HCT116 (cell line): Measurements from ENCODE around the gene ZEB1. TPM values are rescaled to one million over a fixed set of nuclear protein-coding genes. Genes with fewer than 3 reads are reported as not detected.

Experiments used
- ATAC-seq: fragments of 200-7000 bp; cut with Tn5 transposase; 2 replicates; pipeline ENCODE4 v1.9.1; 2020; ENCODE audit warnings: mild to moderate bottlenecking, moderate library complexity
- BruUV-seq: library from RNA; stranded (reverse); fragments of 400-500 nt; replicated peaks from 2 replicates; lab custom pipeline; 2021; lab: Mats Ljungman, UMichigan
- CTCF ChIA-PET: fragments of 300-600 bp; sonication (Branson Sonifier 250); formaldehyde crosslinking; loops from one replicate; lab custom pipeline; 2021; ENCODE audit warnings: antibody characterized with exemption; lab: Charles Lee
- POLR2A ChIA-PET: fragments of 300-600, 350-600 bp; sonication (Branson Sonifier 250); formaldehyde crosslinking; loops from one replicate; lab custom pipeline; 2021; ENCODE audit warnings: antibody characterized with exemption; lab: Charles Lee
- RAD21 ChIA-PET, 2 experiments: fragments of 300-600 bp; sonication (Branson Sonifier 250); formaldehyde crosslinking; loops; one replicate each; lab custom pipeline; 2023; ENCODE audit warnings: low total read pairs in 2 of 2; ENCODE audit not compliant: uncharacterized antibody in 2 of 2, unreplicated experiment in 2 of 2, low non-redundant PET in 1 of 2; lab: Charles Lee
- DNase-seq: peaks from one replicate; pipeline ENCODE4 v3.0.0-alpha.2; 2010; ENCODE audit warnings: low read depth, low spot score
- H2AFZ ChIP-seq: fragments of 200-600 bp; shearing (Covaris generic), sonication (generic); 2 replicates; pipeline ENCODE4 v1.6.1; 2017; ENCODE audit warnings: low read depth, mixed run types, mixed read lengths, antibody characterized with exemption, low read length; ENCODE audit not compliant: poor library complexity, severe bottlenecking
- H3K27ac ChIP-seq: 2 replicates; pipeline ENCODE4 v1.5.1; 2012; ENCODE audit warnings: low read depth, low read length
- H3K27me3 ChIP-seq: fragments of 200-600 bp; sonication (generic); 2 replicates; pipeline ENCODE4 v1.6.1; 2016; ENCODE audit warnings: mixed run types, low read length, mixed read lengths; ENCODE audit not compliant: insufficient read depth
- H3K36me3 ChIP-seq, 2 experiments: fragments of 200-500 bp in 1 of 2; fragments of 200-600 bp in 1 of 2; sonication (Bioruptor generic) in 1 of 2; sonication (generic) in 1 of 2; 2 replicates each; pipeline versions ENCODE4 v1.5.1 to v1.6.1; 2014 to 2016; ENCODE audit warnings: low read length in 2 of 2, inconsistent platforms in 1 of 2, mixed read lengths in 1 of 2, mixed run types in 1 of 2; ENCODE audit not compliant: insufficient read depth in 2 of 2, control insufficient read depth in 1 of 2
- H3K4me1 ChIP-seq, 2 experiments: fragments of 200-600 bp in 1 of 2; sonication (generic) in 1 of 2; 2 replicates each; pipeline versions ENCODE4 v1.5.1 to v1.6.1; 2012 to 2017; ENCODE audit warnings: low read length in 2 of 2, inconsistent platforms in 1 of 2, mild to moderate bottlenecking in 1 of 2, mixed read lengths in 1 of 2, mixed run types in 1 of 2, moderate library complexity in 1 of 2; ENCODE audit not compliant: insufficient read depth in 2 of 2, control insufficient read depth in 1 of 2
- H3K4me2 ChIP-seq: fragments of 200-600 bp; sonication (generic); 2 replicates; pipeline ENCODE4 v1.6.1; 2017; ENCODE audit warnings: mixed run types, low read length, mixed read lengths
- H3K4me3 ChIP-seq, 2 experiments: fragments of 200-600 bp in 1 of 2; sonication (generic) in 1 of 2; replicated peaks in 1 of 2; 2 replicates each; pipeline ENCODE4 v1.5.1; 2011 to 2016; ENCODE audit warnings: low read length in 2 of 2, control low read depth in 1 of 2, low read depth in 1 of 2, mild to moderate bottlenecking in 1 of 2, mixed read lengths in 1 of 2, mixed run types in 1 of 2
- H3K79me2 ChIP-seq: fragments of 200-600 bp; sonication (generic); 2 replicates; pipeline ENCODE4 v1.6.1; 2017; ENCODE audit warnings: mild to moderate bottlenecking, mixed run types, low read length, moderate library complexity, mixed read lengths; ENCODE audit not compliant: insufficient read depth
- H3K9ac ChIP-seq: fragments of 200-600 bp; sonication (generic); 2 replicates; pipeline ENCODE4 v1.6.1; 2016; ENCODE audit warnings: low read length, mixed read lengths
- H3K9me2 ChIP-seq: fragments of 200-600 bp; sonication (generic), shearing (Covaris generic); 2 replicates; pipeline ENCODE4 v1.6.1; 2017; ENCODE audit warnings: mixed run types, mild to moderate bottlenecking, moderate library complexity; ENCODE audit not compliant: insufficient read depth
- H3K9me3 ChIP-seq, 2 experiments: fragments of 200-500 bp in 1 of 2; fragments of 200-600 bp in 1 of 2; sonication (Bioruptor generic) in 1 of 2; sonication (generic) in 1 of 2; 2 replicates each; pipeline ENCODE4 v1.6.1; 2014 to 2017; ENCODE audit warnings: low read length in 2 of 2, mixed read lengths in 2 of 2, inconsistent platforms in 1 of 2, low read depth in 1 of 2, mild to moderate bottlenecking in 1 of 2, mixed run types in 1 of 2, moderate library complexity in 1 of 2; ENCODE audit not compliant: control insufficient read depth in 1 of 2, insufficient read depth in 1 of 2
- H4K20me1 ChIP-seq: fragments of 200-600 bp; sonication (generic), shearing (Covaris generic); 2 replicates; pipeline ENCODE4 v1.6.1; 2017; ENCODE audit warnings: mixed run types, mild to moderate bottlenecking, moderate library complexity; ENCODE audit not compliant: insufficient read depth
- EZH2phosphoT487 ChIP-seq: fragments of 200-600 bp; IDR thresholded peaks from 2 replicates; pipeline ENCODE4 v1.6.1; 2018; ENCODE audit warnings: antibody characterized with exemption, borderline replicate concordance
- FOSL1 ChIP-seq: IDR thresholded peaks from 2 replicates; pipeline ENCODE4 v1.6.1; 2012; ENCODE audit warnings: low read depth
- RAD21 ChIP-seq: IDR thresholded peaks from 2 replicates; pipeline ENCODE4 v1.6.1; 2012; ENCODE audit warnings: low read depth, mild to moderate bottlenecking
- YY1 ChIP-seq: IDR thresholded peaks from 2 replicates; pipeline ENCODE4 v1.6.1; 2011; ENCODE audit warnings: low read length, low read depth, moderate library complexity, mild to moderate bottlenecking; ENCODE audit not compliant: insufficient replicate concordance; ENCODE audit errors: extremely low read depth
- ZFX ChIP-seq: fragments of 450-650 bp; IDR thresholded peaks from 2 replicates; pipeline ENCODE4 v1.6.1; 2017
- ZNF274 ChIP-seq: fragments of 200-500 bp; sonication (Bioruptor generic); IDR thresholded peaks from 2 replicates; pipeline ENCODE4 v1.6.1; 2014; ENCODE audit warnings: mild to moderate bottlenecking, low read depth, low read length, inconsistent platforms
- intact Hi-C: fragments of 100-400 bp; cut with micrococcal nuclease; formaldehyde crosslinking; loops from 2 replicates; pipeline ENCODE4 v1.10.0; 2022
- total RNA-seq: library from RNA; stranded (reverse); gene quantifications from one replicate; pipeline ENCODE4 v1.2.1, GENCODE V29; 2021; ENCODE audit not compliant: unreplicated experiment
- TF ChIP-seq, protein P1 (sequence below), 3 experiments: fragments of 200-600 bp in 1 of 3; sonication (generic) in 1 of 3; IDR thresholded peaks in 2 of 3; conservative IDR thresholded peaks in 1 of 3; 2 replicates each; pipeline ENCODE4 v1.5.1; 2012 to 2017; ENCODE audit warnings: low read depth in 2 of 3, low read length in 2 of 3, antibody characterized with exemption in 1 of 3, borderline replicate concordance in 1 of 3, control low read depth in 1 of 3, mild to moderate bottlenecking in 1 of 3, mixed read lengths in 1 of 3, mixed run types in 1 of 3, moderate library complexity in 1 of 3; ENCODE audit not compliant: insufficient read depth in 1 of 3

Gene ZEB1
- total RNA-seq, 1 experiment from 2014 or later, result 3.4 TPM

DNA sequence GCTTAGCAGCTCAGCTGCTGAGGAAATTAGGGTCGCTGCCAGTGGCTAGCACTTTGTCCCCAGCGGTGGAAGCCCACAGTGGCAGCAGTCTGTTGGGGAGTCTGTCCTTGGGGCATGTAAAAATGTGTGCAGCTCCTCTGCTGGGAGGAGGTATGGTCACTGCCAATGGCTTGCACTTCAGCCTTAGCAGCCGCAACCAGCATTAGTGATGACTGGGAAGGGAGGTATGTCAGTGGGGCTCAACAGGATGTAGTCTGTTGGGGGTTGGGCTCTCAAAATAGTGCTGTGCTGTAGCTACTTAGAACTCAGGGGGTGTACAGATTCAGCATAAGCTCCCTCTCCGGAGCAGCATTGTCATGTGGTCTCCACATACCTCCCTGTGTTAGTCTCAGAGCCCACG is 189.9 kb downstream of the ZEB1 start:
- Histone ChIP-seq H3K36me3 (no peaks in the 10 kb centered on the region), H3K9ac (no peak overlapping the region), H4K20me1 (no peaks in the 10 kb centered on the region), H3K9me2 (no peaks in the 10 kb centered on the region), H2AFZ (no peak overlapping the region), H3K27me3 (no peaks in the 10 kb centered on the region), H3K4me3 (no peak overlapping the region), H3K79me2 (no peaks in the 10 kb centered on the region), H3K4me2 (no peak overlapping the region), H3K9me3 (peaks cover 8 to 9% of the 10 kb centered on the region in 2 experiments; a peak in 2 of 4 replicates), H3K27ac (no peak overlapping the region), H3K4me1 (no peaks in the 10 kb centered on the region)
- no peak for TF ChIP-seq FOSL1
- TF ChIP-seq, protein P1, sequence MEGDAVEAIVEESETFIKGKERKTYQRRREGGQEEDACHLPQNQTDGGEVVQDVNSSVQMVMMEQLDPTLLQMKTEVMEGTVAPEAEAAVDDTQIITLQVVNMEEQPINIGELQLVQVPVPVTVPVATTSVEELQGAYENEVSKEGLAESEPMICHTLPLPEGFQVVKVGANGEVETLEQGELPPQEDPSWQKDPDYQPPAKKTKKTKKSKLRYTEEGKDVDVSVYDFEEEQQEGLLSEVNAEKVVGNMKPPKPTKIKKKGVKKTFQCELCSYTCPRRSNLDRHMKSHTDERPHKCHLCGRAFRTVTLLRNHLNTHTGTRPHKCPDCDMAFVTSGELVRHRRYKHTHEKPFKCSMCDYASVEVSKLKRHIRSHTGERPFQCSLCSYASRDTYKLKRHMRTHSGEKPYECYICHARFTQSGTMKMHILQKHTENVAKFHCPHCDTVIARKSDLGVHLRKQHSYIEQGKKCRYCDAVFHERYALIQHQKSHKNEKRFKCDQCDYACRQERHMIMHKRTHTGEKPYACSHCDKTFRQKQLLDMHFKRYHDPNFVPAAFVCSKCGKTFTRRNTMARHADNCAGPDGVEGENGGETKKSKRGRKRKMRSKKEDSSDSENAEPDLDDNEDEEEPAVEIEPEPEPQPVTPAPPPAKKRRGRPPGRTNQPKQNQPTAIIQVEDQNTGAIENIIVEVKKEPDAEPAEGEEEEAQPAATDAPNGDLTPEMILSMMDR (IDR thresholded peaks at IDR 0.05 in 2 of 3, conservative IDR thresholded peaks at IDR 0.05 in 1 of 3; ENCODE audit: borderline replicate concordance in 1 of 3, insufficient read depth in 1 of 3, low read depth in 2 of 3, low read length in 2 of 3), result no peak
- POLR2A ChIA-PET, result no interaction called here
- RAD21 ChIA-PET, result no interaction called here
- BruUV-seq, result no TSS peak
- ATAC-seq, result no peak
- CTCF ChIA-PET, result no interaction called here
- intact Hi-C loops, result no loop called here
- no peak for DNase-seq

DNA sequence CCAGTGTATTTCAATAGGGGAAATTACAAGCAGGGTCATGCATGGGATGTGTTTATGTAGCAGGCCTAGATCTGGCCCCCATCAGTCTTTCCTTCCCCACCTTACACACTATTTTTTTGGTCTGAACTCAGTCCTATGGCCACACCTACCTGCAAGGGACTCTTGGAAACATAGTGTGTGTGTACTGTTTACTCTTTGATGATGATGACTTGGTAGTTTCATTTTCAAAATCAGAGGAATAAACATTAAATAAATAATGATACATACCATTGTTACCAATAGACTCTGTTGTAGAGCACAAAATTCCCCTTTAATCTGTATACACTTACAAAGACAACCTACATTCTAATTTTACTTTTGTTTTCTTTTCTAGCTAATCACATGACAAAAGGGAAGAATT is 191.0 kb downstream of the ZEB1 start:
- no TSS peak for BruUV-seq

More for the DNA sequence above, 191.0 kb downstream of the ZEB1 start:
- Histone ChIP-seq H3K4me2 (no peak overlapping the region), H3K9me2 (no peaks in the 10 kb centered on the region), H3K4me3 (no peak overlapping the region), H3K79me2 (no peaks in the 10 kb centered on the region), H3K9ac (no peak overlapping the region), H2AFZ (no peak overlapping the region), H4K20me1 (no peaks in the 10 kb centered on the region), H3K36me3 (no peaks in the 10 kb centered on the region), H3K4me1 (no peaks in the 10 kb centered on the region), H3K9me3 (peaks cover 8 to 9% of the 10 kb centered on the region in 2 experiments; a peak in 2 of 4 replicates), H3K27me3 (no peaks in the 10 kb centered on the region), H3K27ac (no peak overlapping the region)
- intact Hi-C loops, result no loop called here
- CTCF ChIA-PET, result no interaction called here
- RAD21 ChIA-PET, result no interaction called here
- ATAC-seq, result no peak
- POLR2A ChIA-PET, result no interaction called here
- TF ChIP-seq EZH2phosphoT487, result no peak
- TF ChIP-seq ZNF274, result no peak
- TF ChIP-seq ZFX, result no peak
- TF ChIP-seq YY1, result no peak
- no peak for TF ChIP-seq RAD21
- DNase-seq, result no peak
